Measurements from ENCODE around the gene FMNL3. TPM values are rescaled to one million over a fixed set of nuclear protein-coding genes. Genes with fewer than 3 reads are reported as not detected.

Gene FMNL3
- total and polyA plus RNA-seq, 2 experiments from 2014 or later = 8.7 to 32.6 TPM

DNA sequence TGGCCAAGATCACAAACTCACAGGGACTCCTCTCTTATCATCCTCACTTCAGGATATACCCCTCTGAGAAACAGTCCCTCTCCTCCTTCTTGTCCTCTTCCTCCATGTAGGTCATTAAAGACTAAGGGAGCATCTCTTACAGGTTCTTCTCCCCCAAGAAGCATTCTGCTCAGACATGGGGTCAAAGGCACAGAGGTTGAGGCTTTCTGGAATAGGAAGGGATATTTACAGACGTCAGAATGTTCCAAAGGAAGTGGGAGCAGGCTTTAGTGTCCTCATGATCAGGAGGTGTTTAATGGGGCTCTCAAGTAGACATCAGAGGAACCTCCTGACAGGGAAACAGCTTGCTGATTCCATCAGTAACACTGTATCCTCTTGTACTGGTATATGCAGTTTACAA is 47.5 kb downstream of the FMNL3 start (continued):
- TF ChIP-seq, protein P1, sequence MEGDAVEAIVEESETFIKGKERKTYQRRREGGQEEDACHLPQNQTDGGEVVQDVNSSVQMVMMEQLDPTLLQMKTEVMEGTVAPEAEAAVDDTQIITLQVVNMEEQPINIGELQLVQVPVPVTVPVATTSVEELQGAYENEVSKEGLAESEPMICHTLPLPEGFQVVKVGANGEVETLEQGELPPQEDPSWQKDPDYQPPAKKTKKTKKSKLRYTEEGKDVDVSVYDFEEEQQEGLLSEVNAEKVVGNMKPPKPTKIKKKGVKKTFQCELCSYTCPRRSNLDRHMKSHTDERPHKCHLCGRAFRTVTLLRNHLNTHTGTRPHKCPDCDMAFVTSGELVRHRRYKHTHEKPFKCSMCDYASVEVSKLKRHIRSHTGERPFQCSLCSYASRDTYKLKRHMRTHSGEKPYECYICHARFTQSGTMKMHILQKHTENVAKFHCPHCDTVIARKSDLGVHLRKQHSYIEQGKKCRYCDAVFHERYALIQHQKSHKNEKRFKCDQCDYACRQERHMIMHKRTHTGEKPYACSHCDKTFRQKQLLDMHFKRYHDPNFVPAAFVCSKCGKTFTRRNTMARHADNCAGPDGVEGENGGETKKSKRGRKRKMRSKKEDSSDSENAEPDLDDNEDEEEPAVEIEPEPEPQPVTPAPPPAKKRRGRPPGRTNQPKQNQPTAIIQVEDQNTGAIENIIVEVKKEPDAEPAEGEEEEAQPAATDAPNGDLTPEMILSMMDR (conservative IDR thresholded peaks at IDR 0.05; ENCODE audit: low read depth in 2 of 2) = no peak

DNA sequence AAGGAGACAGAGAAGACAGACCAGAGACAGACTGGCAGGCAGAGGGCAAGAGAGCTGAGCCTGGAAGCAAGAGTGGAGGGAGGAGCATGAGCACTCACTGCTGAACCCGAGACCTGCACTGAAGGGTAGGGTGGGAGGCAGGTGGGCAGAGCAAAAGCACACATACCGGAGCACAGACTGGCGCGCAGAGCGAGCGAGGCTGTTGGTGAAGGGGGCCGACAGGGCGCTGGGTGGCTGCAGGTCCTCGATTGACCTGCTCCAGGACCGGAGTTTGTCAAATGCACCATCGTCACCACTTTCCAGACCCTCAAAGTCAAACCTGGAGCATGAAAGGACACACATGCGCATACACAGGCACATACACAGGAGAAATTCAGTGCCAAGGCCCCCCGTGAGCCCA is 48.9 kb downstream of the FMNL3 start:
- Histone ChIP-seq H3K27ac (ENCODE audit: low read depth) (no peak overlapping the region), H3K79me2 (replicated peaks; ENCODE audit: insufficient read depth) (no peaks in the 10 kb centered on the region), H4K20me1 (replicated peaks; ENCODE audit: insufficient read depth) (peaks cover 5% of the 10 kb centered on the region; the same call in 1 of the 2 replicates), H3K4me1 (ENCODE audit: insufficient read depth) (peaks cover 9% of the 10 kb centered on the region), H3K27me3 (ENCODE audit: insufficient read depth) (no peaks in the 10 kb centered on the region), H3K36me3 (ENCODE audit: insufficient read depth) (peaks cover 24% of the 10 kb centered on the region), H3K9me2 (ENCODE audit: insufficient read depth) (0 out of 2 replicates have a peak, but pooled peaks cover 5% of the 10 kb centered on the region), H3F3A (replicated peaks; ENCODE audit: low read depth) (no peaks in the 10 kb centered on the region), H3K4me2 (no peak overlapping the region), H2AFZ (no peak overlapping the region), H3K4me3 (no peak overlapping the region)
- Mint-ChIP-seq H3K4me3 (no peak overlapping the region), H3K4me1 (peaks cover 12% of the 10 kb centered on the region), H3K27ac (no peak overlapping the region), H3K36me3 (ENCODE audit: low read depth) (peaks cover 58% of the 10 kb centered on the region), H3K9me3 (no peaks in the 10 kb centered on the region), H3K27me3 (ENCODE audit: insufficient read depth, low read depth, poor library complexity) (peaks cover 6% of the 10 kb centered on the region)
- no peak for DNase-seq (ENCODE audit: low spot score)
- TF ChIP-seq, protein P2, sequence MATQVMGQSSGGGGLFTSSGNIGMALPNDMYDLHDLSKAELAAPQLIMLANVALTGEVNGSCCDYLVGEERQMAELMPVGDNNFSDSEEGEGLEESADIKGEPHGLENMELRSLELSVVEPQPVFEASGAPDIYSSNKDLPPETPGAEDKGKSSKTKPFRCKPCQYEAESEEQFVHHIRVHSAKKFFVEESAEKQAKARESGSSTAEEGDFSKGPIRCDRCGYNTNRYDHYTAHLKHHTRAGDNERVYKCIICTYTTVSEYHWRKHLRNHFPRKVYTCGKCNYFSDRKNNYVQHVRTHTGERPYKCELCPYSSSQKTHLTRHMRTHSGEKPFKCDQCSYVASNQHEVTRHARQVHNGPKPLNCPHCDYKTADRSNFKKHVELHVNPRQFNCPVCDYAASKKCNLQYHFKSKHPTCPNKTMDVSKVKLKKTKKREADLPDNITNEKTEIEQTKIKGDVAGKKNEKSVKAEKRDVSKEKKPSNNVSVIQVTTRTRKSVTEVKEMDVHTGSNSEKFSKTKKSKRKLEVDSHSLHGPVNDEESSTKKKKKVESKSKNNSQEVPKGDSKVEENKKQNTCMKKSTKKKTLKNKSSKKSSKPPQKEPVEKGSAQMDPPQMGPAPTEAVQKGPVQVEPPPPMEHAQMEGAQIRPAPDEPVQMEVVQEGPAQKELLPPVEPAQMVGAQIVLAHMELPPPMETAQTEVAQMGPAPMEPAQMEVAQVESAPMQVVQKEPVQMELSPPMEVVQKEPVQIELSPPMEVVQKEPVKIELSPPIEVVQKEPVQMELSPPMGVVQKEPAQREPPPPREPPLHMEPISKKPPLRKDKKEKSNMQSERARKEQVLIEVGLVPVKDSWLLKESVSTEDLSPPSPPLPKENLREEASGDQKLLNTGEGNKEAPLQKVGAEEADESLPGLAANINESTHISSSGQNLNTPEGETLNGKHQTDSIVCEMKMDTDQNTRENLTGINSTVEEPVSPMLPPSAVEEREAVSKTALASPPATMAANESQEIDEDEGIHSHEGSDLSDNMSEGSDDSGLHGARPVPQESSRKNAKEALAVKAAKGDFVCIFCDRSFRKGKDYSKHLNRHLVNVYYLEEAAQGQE (IDR thresholded peaks at IDR 0.05; ENCODE audit: unreplicated experiment) = no peak
- no peak for TF ChIP-seq EZH2 (IDR thresholded peaks at IDR 0.05; ENCODE audit: low read depth, unreplicated experiment)
- ATAC-seq = no peak

DNA sequence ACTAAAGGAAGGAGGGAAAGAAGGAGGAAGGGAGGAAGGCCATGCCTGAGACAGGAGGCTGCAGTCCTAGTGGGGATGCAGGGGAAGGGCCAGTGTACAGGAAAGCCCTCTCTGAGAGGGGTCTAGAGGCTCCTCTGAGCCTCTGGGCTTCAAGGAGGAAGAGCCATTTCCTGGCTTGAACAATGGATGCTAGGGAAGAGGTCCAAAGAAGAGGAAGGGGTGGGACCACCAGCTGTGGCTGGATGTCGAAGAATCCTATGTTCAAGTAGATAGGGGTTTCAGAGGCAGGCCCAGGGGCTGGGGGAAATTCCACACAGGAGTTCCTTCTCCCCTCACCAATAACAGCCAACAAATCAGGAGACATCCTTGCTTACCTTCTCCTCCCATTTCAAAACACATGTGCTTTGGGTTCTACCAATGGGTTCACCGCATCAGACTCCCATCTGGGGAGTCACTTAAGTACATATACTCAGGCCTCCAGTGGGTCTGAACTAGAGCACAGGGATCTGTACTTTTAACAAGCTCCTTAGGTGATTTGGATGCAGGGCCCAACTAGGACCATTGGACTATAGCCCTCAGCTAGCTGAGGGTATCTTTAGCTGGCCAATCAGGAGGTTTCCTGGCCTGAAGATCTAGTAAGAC is 51.5 kb downstream of the FMNL3 start:
- Histone ChIP-seq H4K20me1 (replicated peaks; ENCODE audit: insufficient read depth) (peaks cover 12% of the 10 kb centered on the region; the same call in 1 of the 2 replicates), H3K27me3 (ENCODE audit: insufficient read depth) (no peaks in the 10 kb centered on the region), H3K4me2 (no peak overlapping the region), H3K9me2 (ENCODE audit: insufficient read depth) (no peaks in the 10 kb centered on the region), H3K27ac (ENCODE audit: low read depth) (no peak overlapping the region), H3K36me3 (ENCODE audit: insufficient read depth) (peaks cover 19% of the 10 kb centered on the region), H2AFZ (no peak overlapping the region), H3F3A (replicated peaks; ENCODE audit: low read depth) (no peaks in the 10 kb centered on the region), H3K4me3 (no peak overlapping the region), H3K79me2 (replicated peaks; ENCODE audit: insufficient read depth) (no peaks in the 10 kb centered on the region), H3K4me1 (ENCODE audit: insufficient read depth) (no peaks in the 10 kb centered on the region)
- no peak for TF ChIP-seq NANOG (IDR thresholded peaks at IDR 0.05; ENCODE audit: borderline replicate concordance)
- TF ChIP-seq, protein P3, sequence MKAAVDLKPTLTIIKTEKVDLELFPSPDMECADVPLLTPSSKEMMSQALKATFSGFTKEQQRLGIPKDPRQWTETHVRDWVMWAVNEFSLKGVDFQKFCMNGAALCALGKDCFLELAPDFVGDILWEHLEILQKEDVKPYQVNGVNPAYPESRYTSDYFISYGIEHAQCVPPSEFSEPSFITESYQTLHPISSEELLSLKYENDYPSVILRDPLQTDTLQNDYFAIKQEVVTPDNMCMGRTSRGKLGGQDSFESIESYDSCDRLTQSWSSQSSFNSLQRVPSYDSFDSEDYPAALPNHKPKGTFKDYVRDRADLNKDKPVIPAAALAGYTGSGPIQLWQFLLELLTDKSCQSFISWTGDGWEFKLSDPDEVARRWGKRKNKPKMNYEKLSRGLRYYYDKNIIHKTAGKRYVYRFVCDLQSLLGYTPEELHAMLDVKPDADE (IDR thresholded peaks at IDR 0.05) = no peak
- no peak for TF ChIP-seq POLR2AphosphoS5 (IDR thresholded peaks at IDR 0.05; ENCODE audit: low read depth)
- no peak for TF ChIP-seq JUNB (IDR thresholded peaks at IDR 0.05; ENCODE audit: unreplicated experiment)
- TF ChIP-seq ZNF331 (CRISPR knock-in tag; IDR thresholded peaks at IDR 0.05; ENCODE audit: low read depth) = no peak
- no peak for TF ChIP-seq EZH2phosphoT487 (IDR thresholded peaks at IDR 0.05; ENCODE audit: unreplicated experiment)
- TF ChIP-seq, protein P2 (IDR thresholded peaks at IDR 0.05; ENCODE audit: unreplicated experiment) = no peak
- Mint-ChIP-seq H3K27me3 (ENCODE audit: insufficient read depth, low read depth, poor library complexity) (peaks cover 6% of the 10 kb centered on the region), H3K27ac (no peak overlapping the region), H3K4me1 (peaks cover 5% of the 10 kb centered on the region; the same call in 2 of the 3 replicates), H3K4me3 (no peak overlapping the region), H3K9me3 (no peaks in the 10 kb centered on the region), H3K36me3 (ENCODE audit: low read depth) (peaks cover 53% of the 10 kb centered on the region)
- DNase-seq (ENCODE audit: low spot score) (no peak), ATAC-seq (no peak)
